Measurements from ENCODE around the gene MAP3K5.

The MAP3K5 gene

GRCh38 chr6:136701045-136701444 lies 91.2 kb downstream of the MAP3K5 start:
- no peak overlapping the region for H4K5ac ChIP-seq (ENCODE audit: low read length)
- no peak overlapping the region for H3K23ac ChIP-seq (ENCODE audit: low read length)
- H3K79me2 ChIP-seq (ENCODE audit: control insufficient read depth, insufficient read depth, low read length), result no peaks in the 10 kb centered on the region
- H3K9ac ChIP-seq (ENCODE audit: low read length), result no peak overlapping the region
- H2BK15ac ChIP-seq (replicated peaks; ENCODE audit: low read depth), result no peak overlapping the region
- H3K56ac ChIP-seq (ENCODE audit: low read length), result no peak overlapping the region
- H3K27ac ChIP-seq (ENCODE audit: low read depth, low read length), result no peak overlapping the region
- H3K4me3 ChIP-seq (ENCODE audit: low read length), result no peak overlapping the region
- H2BK120ac ChIP-seq (ENCODE audit: low read depth, low read length), result no peak overlapping the region
- DNase-seq, result no peak
- no peaks in the 10 kb centered on the region for H3K4me1 ChIP-seq (ENCODE audit: control insufficient read depth, low read depth, low read length)
- no peak overlapping the region for H3K18ac ChIP-seq (ENCODE audit: low read length)
- no peaks in the 10 kb centered on the region for H3K27me3 ChIP-seq (ENCODE audit: insufficient read depth, low read length, poor library complexity)
- no peaks in the 10 kb centered on the region for H3K79me1 ChIP-seq (ENCODE audit: low read length)
- H3K4me2 ChIP-seq (ENCODE audit: low read length), result no peak overlapping the region
- no peak overlapping the region for H2BK5ac ChIP-seq (ENCODE audit: low read length)
- H3K36me3 ChIP-seq (ENCODE audit: control insufficient read depth, insufficient read depth, low read length), result no peaks in the 10 kb centered on the region
- H2AK5ac ChIP-seq (ENCODE audit: low read length), result no peak overlapping the region
- no CpG with 5 or more reads among the region's 3 CpGs for WGBS (ENCODE audit: extremely low coverage, insufficient coverage, low lambda C conversion rate)
- no peak overlapping the region for H4K8ac ChIP-seq (ENCODE audit: low read depth, low read length)
- H3K4ac ChIP-seq (ENCODE audit: low read depth, low read length), result no peak overlapping the region

- no peaks in the 10 kb centered on the region for H3K79me1 ChIP-seq (ENCODE audit: low read length)
- H3K4ac ChIP-seq (ENCODE audit: low read depth, low read length), result no peak overlapping the region
- H3K79me2 ChIP-seq (ENCODE audit: control insufficient read depth, insufficient read depth, low read length), result no peaks in the 10 kb centered on the region
- H2AK5ac ChIP-seq (ENCODE audit: low read length), result no peak overlapping the region
- H4K5ac ChIP-seq (ENCODE audit: low read length), result no peak overlapping the region
- H3K56ac ChIP-seq (ENCODE audit: low read length), result no peak overlapping the region
- no peak overlapping the region for H3K4me3 ChIP-seq (ENCODE audit: low read length)
- no peak for DNase-seq
- H3K23ac ChIP-seq (ENCODE audit: low read length), result no peak overlapping the region
- H3K36me3 ChIP-seq (ENCODE audit: control insufficient read depth, insufficient read depth, low read length), result no peaks in the 10 kb centered on the region
- H3K27ac ChIP-seq (ENCODE audit: low read depth, low read length), result no peak overlapping the region
- no peak overlapping the region for H2BK5ac ChIP-seq (ENCODE audit: low read length)
- H2BK15ac ChIP-seq (replicated peaks; ENCODE audit: low read depth), result no peak overlapping the region
- no peak overlapping the region for H3K9ac ChIP-seq (ENCODE audit: low read length)
- no peak overlapping the region for H2BK120ac ChIP-seq (ENCODE audit: low read depth, low read length)
- no peak overlapping the region for H3K4me2 ChIP-seq (ENCODE audit: low read length)
- no peaks in the 10 kb centered on the region for H3K27me3 ChIP-seq (ENCODE audit: insufficient read depth, low read length, poor library complexity)
- no peak overlapping the region for H4K8ac ChIP-seq (ENCODE audit: low read depth, low read length)
- H3K4me1 ChIP-seq (ENCODE audit: control insufficient read depth, low read depth, low read length), result no peaks in the 10 kb centered on the region
- no CpG with 5 or more reads among the region's 5 CpGs for WGBS (ENCODE audit: extremely low coverage, insufficient coverage, low lambda C conversion rate)
- no peak overlapping the region for H3K18ac ChIP-seq (ENCODE audit: low read length)
These were observed 92.9 kb downstream of the MAP3K5 start for GRCh38 chr6:136699358-136699757.

GRCh38 chr6:136696783-136697364 lies 95.4 kb downstream of the MAP3K5 start:
- H3K27ac ChIP-seq (ENCODE audit: low read depth, low read length), result no peak overlapping the region

DNA sequence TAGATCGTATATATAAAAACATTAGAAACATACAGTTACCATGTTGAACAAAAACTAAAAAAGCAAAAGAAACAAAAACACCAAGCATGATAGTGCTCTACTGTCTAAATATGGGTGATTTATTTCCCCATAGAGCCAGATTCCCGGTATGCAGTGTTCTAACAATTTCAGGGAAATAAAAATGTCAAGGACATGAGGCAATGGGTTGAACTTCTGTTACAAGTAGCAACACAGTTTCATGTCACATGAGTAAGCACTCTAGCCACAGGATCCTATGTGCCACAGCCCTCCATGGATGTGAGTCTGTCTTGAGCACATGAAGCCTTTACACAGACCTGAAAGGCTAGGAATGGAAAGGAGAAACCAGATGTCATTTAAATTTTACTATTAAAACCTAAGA lies 96.0 kb downstream of the MAP3K5 start:
- Histone ChIP-seq H3K27ac (ENCODE audit: low read depth, low read length) (no peak overlapping the region), H3K4me1 (ENCODE audit: control insufficient read depth, low read depth, low read length) (no peaks in the 10 kb centered on the region), H4K8ac (ENCODE audit: low read depth, low read length) (no peak overlapping the region), H2BK120ac (ENCODE audit: low read depth, low read length) (no peak overlapping the region), H3K79me2 (ENCODE audit: control insufficient read depth, insufficient read depth, low read length) (no peaks in the 10 kb centered on the region), H3K4me3 (ENCODE audit: low read length) (no peak overlapping the region), H3K36me3 (ENCODE audit: control insufficient read depth, insufficient read depth, low read length) (no peaks in the 10 kb centered on the region), H3K56ac (ENCODE audit: low read length) (no peak overlapping the region), H3K79me1 (ENCODE audit: low read length) (no peaks in the 10 kb centered on the region), H3K4ac (ENCODE audit: low read depth, low read length) (no peak overlapping the region), H3K23ac (ENCODE audit: low read length) (no peak overlapping the region), H3K9ac (ENCODE audit: low read length) (no peak overlapping the region), H3K27me3 (ENCODE audit: insufficient read depth, low read length, poor library complexity) (no peaks in the 10 kb centered on the region), H4K5ac (ENCODE audit: low read length) (no peak overlapping the region), H2AK5ac (ENCODE audit: low read length) (no peak overlapping the region), H2BK15ac (replicated peaks; ENCODE audit: low read depth) (no peak overlapping the region), H2BK5ac (ENCODE audit: low read length) (no peak overlapping the region), H3K4me2 (ENCODE audit: low read length) (no peak overlapping the region), H3K18ac (ENCODE audit: low read length) (no peak overlapping the region)
- WGBS (ENCODE audit: extremely low coverage, insufficient coverage, low lambda C conversion rate), result no CpG with 5 or more reads among the region's 2 CpGs
- no peak for DNase-seq

More at GRCh38 chr6:136696783-136697364, 95.4 kb downstream of the MAP3K5 start:
- no peaks in the 10 kb centered on the region for H3K79me1 ChIP-seq (ENCODE audit: low read length)
- H2AK5ac ChIP-seq (ENCODE audit: low read length), result no peak overlapping the region
- no peak overlapping the region for H3K4ac ChIP-seq (ENCODE audit: low read depth, low read length)
- no peak overlapping the region for H2BK15ac ChIP-seq (replicated peaks; ENCODE audit: low read depth)
- no peak overlapping the region for H2BK120ac ChIP-seq (ENCODE audit: low read depth, low read length)
- no peak overlapping the region for H3K4me3 ChIP-seq (ENCODE audit: low read length)
- no peaks in the 10 kb centered on the region for H3K79me2 ChIP-seq (ENCODE audit: control insufficient read depth, insufficient read depth, low read length)
- H4K5ac ChIP-seq (ENCODE audit: low read length), result no peak overlapping the region
- no peak overlapping the region for H3K4me2 ChIP-seq (ENCODE audit: low read length)
- no peak overlapping the region for H3K18ac ChIP-seq (ENCODE audit: low read length)
- H3K27me3 ChIP-seq (ENCODE audit: insufficient read depth, low read length, poor library complexity), result no peaks in the 10 kb centered on the region
- H3K36me3 ChIP-seq (ENCODE audit: control insufficient read depth, insufficient read depth, low read length), result no peaks in the 10 kb centered on the region
- WGBS (ENCODE audit: extremely low coverage, insufficient coverage, low lambda C conversion rate), result no CpG with 5 or more reads among the region's 7 CpGs
- no peak overlapping the region for H3K56ac ChIP-seq (ENCODE audit: low read length)
- no peak for DNase-seq
- no peaks in the 10 kb centered on the region for H3K4me1 ChIP-seq (ENCODE audit: control insufficient read depth, low read depth, low read length)
- no peak overlapping the region for H2BK5ac ChIP-seq (ENCODE audit: low read length)
- H4K8ac ChIP-seq (ENCODE audit: low read depth, low read length), result no peak overlapping the region
- H3K9ac ChIP-seq (ENCODE audit: low read length), result no peak overlapping the region
- H3K23ac ChIP-seq (ENCODE audit: low read length), result no peak overlapping the region

GRCh38 chr6:136695412-136695811 lies 96.9 kb downstream of the MAP3K5 start:
- Histone ChIP-seq H3K4me2 (ENCODE audit: low read length) (no peak overlapping the region), H3K56ac (ENCODE audit: low read length) (no peak overlapping the region), H2BK5ac (ENCODE audit: low read length) (no peak overlapping the region), H2BK15ac (replicated peaks; ENCODE audit: low read depth) (no peak overlapping the region), H3K23ac (ENCODE audit: low read length) (no peak overlapping the region), H4K8ac (ENCODE audit: low read depth, low read length) (no peak overlapping the region), H2BK120ac (ENCODE audit: low read depth, low read length) (no peak overlapping the region), H3K79me1 (ENCODE audit: low read length) (no peaks in the 10 kb centered on the region), H3K27me3 (ENCODE audit: insufficient read depth, low read length, poor library complexity) (no peaks in the 10 kb centered on the region), H3K36me3 (ENCODE audit: control insufficient read depth, insufficient read depth, low read length) (no peaks in the 10 kb centered on the region), H2AK5ac (ENCODE audit: low read length) (no peak overlapping the region), H3K79me2 (ENCODE audit: control insufficient read depth, insufficient read depth, low read length) (no peaks in the 10 kb centered on the region), H3K9ac (ENCODE audit: low read length) (no peak overlapping the region), H4K5ac (ENCODE audit: low read length) (no peak overlapping the region), H3K4me3 (ENCODE audit: low read length) (no peak overlapping the region), H3K27ac (ENCODE audit: low read depth, low read length) (no peak overlapping the region), H3K18ac (ENCODE audit: low read length) (no peak overlapping the region), H3K4me1 (ENCODE audit: control insufficient read depth, low read depth, low read length) (no peaks in the 10 kb centered on the region), H3K4ac (ENCODE audit: low read depth, low read length) (no peak overlapping the region)
- no CpG with 5 or more reads among the region's 2 CpGs for WGBS (ENCODE audit: extremely low coverage, insufficient coverage, low lambda C conversion rate)
- no peak for DNase-seq

GRCh38 chr6:136693090-136693489 lies 99.2 kb downstream of the MAP3K5 start:
- Histone ChIP-seq H3K18ac (ENCODE audit: low read length) (no peak overlapping the region), H3K4me1 (ENCODE audit: control insufficient read depth, low read depth, low read length) (no peaks in the 10 kb centered on the region), H3K9ac (ENCODE audit: low read length) (no peak overlapping the region), H3K56ac (ENCODE audit: low read length) (no peak overlapping the region), H3K79me2 (ENCODE audit: control insufficient read depth, insufficient read depth, low read length) (no peaks in the 10 kb centered on the region), H2BK15ac (replicated peaks; ENCODE audit: low read depth) (no peak overlapping the region), H3K36me3 (ENCODE audit: control insufficient read depth, insufficient read depth, low read length) (no peaks in the 10 kb centered on the region), H4K5ac (ENCODE audit: low read length) (no peak overlapping the region), H3K4ac (ENCODE audit: low read depth, low read length) (no peak overlapping the region), H2BK120ac (ENCODE audit: low read depth, low read length) (no peak overlapping the region), H4K8ac (ENCODE audit: low read depth, low read length) (no peak overlapping the region), H2BK5ac (ENCODE audit: low read length) (no peak overlapping the region), H3K23ac (ENCODE audit: low read length) (no peak overlapping the region), H3K4me3 (ENCODE audit: low read length) (no peak overlapping the region), H3K4me2 (ENCODE audit: low read length) (no peak overlapping the region), H3K27ac (ENCODE audit: low read depth, low read length) (no peak overlapping the region), H3K79me1 (ENCODE audit: low read length) (no peaks in the 10 kb centered on the region), H2AK5ac (ENCODE audit: low read length) (no peak overlapping the region), H3K27me3 (ENCODE audit: insufficient read depth, low read length, poor library complexity) (no peaks in the 10 kb centered on the region)
- DNase-seq, result no peak
